Measurements from ENCODE around the gene SLC26A9. TPM values are rescaled to one million over a fixed set of nuclear protein-coding genes. Genes with fewer than 3 reads are reported as not detected.

SLC26A9 gene
- total and polyA plus RNA-seq, 8 donors = 4.1 to 42.5 (median 6.8) TPM

DNA sequence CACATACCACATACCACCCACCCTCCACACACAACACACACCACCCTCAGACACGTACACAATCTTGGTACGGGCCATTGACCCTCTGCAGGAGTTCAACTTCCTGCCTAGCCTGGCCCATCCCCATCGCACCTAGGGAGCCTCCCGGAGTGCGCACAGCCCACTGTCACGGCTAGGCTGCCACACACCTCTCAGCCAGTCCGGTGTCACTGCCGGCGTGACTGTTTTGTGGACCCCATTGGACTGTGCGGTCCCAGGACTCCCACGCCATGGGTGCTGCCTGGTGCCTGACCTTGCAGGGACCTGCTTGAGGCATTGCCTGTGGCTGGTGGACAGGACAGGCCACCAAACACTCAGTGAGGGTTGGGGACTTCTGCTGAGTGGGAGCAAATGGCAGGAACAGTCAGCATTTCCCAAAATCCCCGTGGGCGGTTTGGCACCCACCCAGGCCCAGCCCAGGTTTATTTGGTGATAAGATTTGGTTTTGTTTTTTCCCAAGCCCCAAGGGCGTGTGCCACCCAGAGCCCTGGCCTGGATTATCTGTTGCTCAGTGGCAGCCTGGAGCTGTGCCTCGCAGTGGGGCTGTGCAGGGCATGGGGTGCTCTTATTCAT, 32.2 kb upstream of the SLC26A9 start:
- TF ChIP-seq, protein P1, sequence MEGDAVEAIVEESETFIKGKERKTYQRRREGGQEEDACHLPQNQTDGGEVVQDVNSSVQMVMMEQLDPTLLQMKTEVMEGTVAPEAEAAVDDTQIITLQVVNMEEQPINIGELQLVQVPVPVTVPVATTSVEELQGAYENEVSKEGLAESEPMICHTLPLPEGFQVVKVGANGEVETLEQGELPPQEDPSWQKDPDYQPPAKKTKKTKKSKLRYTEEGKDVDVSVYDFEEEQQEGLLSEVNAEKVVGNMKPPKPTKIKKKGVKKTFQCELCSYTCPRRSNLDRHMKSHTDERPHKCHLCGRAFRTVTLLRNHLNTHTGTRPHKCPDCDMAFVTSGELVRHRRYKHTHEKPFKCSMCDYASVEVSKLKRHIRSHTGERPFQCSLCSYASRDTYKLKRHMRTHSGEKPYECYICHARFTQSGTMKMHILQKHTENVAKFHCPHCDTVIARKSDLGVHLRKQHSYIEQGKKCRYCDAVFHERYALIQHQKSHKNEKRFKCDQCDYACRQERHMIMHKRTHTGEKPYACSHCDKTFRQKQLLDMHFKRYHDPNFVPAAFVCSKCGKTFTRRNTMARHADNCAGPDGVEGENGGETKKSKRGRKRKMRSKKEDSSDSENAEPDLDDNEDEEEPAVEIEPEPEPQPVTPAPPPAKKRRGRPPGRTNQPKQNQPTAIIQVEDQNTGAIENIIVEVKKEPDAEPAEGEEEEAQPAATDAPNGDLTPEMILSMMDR (IDR thresholded peaks at IDR 0.05) = no peak
- ATAC-seq (no peak), DNase-seq (peak in 1 of 4 donors; percentile 70)
- no peaks in the 10 kb centered on the region for H3K9me3 ChIP-seq
- H3K27me3 ChIP-seq = no peaks in the 10 kb centered on the region
- intact Hi-C loops (cut with DNase I) = loop anchor here in 1 of 2 donors (5.0 kb wide), 1 partner anchor 183 kb away; no protein-coding TSS in a partner anchor
- no peak overlapping the region for H3K4me3 ChIP-seq
- no peak overlapping the region for H3K27ac ChIP-seq
- peaks cover 0 to 4% of the 10 kb centered on the region in 2 donors for H3K4me1 ChIP-seq
- no peaks in the 10 kb centered on the region for H3K36me3 ChIP-seq

DNA sequence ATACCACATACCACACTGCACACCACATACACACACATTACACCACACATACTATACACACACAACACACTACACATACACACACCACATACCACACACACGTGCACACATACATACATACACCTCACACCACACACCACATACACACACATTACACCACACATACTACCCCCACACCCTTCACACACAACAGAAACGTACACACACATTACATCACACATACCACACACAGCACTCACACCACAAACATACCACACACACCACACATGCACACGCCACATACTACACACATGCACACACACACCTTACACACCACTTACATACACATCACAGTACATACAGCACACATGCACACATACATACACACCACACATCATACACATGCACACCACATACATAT, 31.5 kb upstream of the SLC26A9 start:
- intact Hi-C loops (cut with DNase I) = loop anchor here in 1 of 2 donors (5.0 kb wide), 1 partner anchor 182 kb away; no protein-coding TSS in a partner anchor
- Histone ChIP-seq H3K36me3 (no peaks in the 10 kb centered on the region), H3K27me3 (no peaks in the 10 kb centered on the region)

DNA sequence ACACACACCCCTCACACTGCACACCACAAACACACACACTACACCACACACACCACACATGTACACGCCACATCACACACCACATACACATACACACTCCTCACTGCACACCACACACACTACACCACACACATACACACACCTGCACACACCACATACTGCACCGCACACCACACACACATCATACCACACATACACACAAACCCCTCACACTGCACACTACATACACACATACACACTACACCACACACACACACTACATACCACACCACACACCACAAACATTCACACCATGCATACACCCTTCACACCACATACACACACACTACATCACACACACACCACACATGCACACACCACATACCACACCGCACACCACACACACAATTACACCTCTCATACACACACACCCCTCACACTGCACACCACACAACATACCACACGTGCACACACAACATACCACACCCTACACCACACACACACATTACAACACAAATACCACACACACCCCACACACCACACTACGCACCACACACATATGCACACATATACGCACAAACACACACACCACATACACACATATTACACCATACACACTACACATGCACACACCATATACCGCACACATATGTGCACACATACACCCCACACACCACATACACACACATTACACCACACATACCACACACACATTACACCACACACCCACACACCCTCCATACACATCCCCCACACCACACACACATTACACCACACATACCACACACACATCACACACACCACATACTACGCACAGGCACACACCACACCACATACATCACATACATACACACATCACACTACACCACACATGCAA, 30.3 kb upstream of the SLC26A9 start:
- intact Hi-C loops (cut with DNase I) = no loop called here
- no peak for ATAC-seq
- DNase-seq = no peak

More for the DNA sequence above, 31.5 kb upstream of the SLC26A9 start:
- H3K9me3 ChIP-seq = no peaks in the 10 kb centered on the region
- no peak for ATAC-seq
- no peak for DNase-seq
- TF ChIP-seq, protein P1 (IDR thresholded peaks at IDR 0.05) = no peak
- H3K4me1 ChIP-seq = peaks cover 0 to 4% of the 10 kb centered on the region in 2 donors
- no peak overlapping the region for H3K27ac ChIP-seq
- H3K4me3 ChIP-seq = no peak overlapping the region

DNA sequence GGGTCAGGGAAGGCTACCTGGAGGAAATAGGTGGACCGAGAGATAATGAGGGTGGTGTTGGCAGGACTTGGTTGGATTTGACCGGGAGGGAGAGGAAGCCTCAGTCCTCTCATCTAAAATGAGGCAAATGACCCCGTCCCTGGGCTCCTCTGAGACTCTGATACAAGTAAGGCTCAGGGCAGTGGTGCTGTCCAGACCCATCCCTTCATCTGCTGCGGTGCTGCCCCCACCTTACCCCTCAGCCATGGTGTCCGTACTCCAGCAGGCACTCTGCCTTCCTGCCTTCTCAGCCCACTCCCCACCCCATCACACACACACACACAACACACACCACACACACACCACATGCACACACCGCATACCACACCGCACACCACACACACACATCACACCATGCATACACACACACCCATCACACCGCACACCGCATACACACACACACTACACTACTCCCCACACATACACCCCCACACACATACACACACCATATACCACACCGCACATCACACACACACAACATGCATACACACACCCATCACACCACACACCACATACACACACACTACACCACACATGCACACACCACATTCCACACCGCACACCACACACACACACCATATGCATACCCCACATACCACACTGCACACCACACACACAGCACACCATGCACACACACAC, 29.4 kb upstream of the SLC26A9 start:
- no peak overlapping the region for H3K4me3 ChIP-seq
- ATAC-seq = no peak
- no peaks in the 10 kb centered on the region for H3K9me3 ChIP-seq
- TF ChIP-seq, protein P1 (IDR thresholded peaks at IDR 0.05) = no peak
- H3K4me1 ChIP-seq = peaks cover 0 to 4% of the 10 kb centered on the region in 2 donors
- intact Hi-C loops (cut with DNase I) = no loop called here
- peak in 1 of 4 donors; percentile 20 for DNase-seq
- H3K36me3 ChIP-seq = no peaks in the 10 kb centered on the region
- no peak overlapping the region for H3K27ac ChIP-seq
- H3K27me3 ChIP-seq = no peaks in the 10 kb centered on the region

More for the DNA sequence above, 30.3 kb upstream of the SLC26A9 start:
- no peaks in the 10 kb centered on the region for H3K27me3 ChIP-seq
- H3K27ac ChIP-seq = no peak overlapping the region
- no peaks in the 10 kb centered on the region for H3K36me3 ChIP-seq
- H3K9me3 ChIP-seq = no peaks in the 10 kb centered on the region
- H3K4me3 ChIP-seq = no peak overlapping the region
- TF ChIP-seq, protein P1 (IDR thresholded peaks at IDR 0.05) = no peak
- H3K4me1 ChIP-seq = peaks cover 0 to 4% of the 10 kb centered on the region in 2 donors

All from left lung (tissue), 10 donors.